ENCODE results near the gene LRP1B.

- TF ChIP-seq CTCF (IDR thresholded peaks at IDR 0.05), result no peak
- no peak for TF ChIP-seq POLR2AphosphoS5 (IDR thresholded peaks at IDR 0.05)
- no peak for TF ChIP-seq POLR2A (IDR thresholded peaks at IDR 0.05; ENCODE audit: low read depth)
These were observed 929.7 kb downstream of the LRP1B start for GRCh38 chr2:141201016-141201565.

Measured in esophagus muscularis mucosa (tissue), 3 donors.